WTC11 (cell line): ENCODE results near the gene ARHGAP42.

Experiments used
- ATF3 ChIP-seq: sonication (generic); formaldehyde crosslinking; conservative IDR thresholded peaks from 2 replicates; pipeline ENCODE4 v1.8.1; 2022; ENCODE audit warnings: mild to moderate bottlenecking, missing genetic modification reagents
- CTCF ChIP-seq: fragments of 200-600 bp; IDR thresholded peaks from 2 replicates; pipeline ENCODE4 v1.8.0; 2022; ENCODE audit warnings: antibody characterized with exemption
- E2F5 ChIP-seq: sonication (generic); formaldehyde crosslinking; IDR thresholded peaks from 2 replicates; pipeline ENCODE4 v1.8.1; 2022; ENCODE audit warnings: mild to moderate bottlenecking, moderate library complexity, missing genetic modification reagents
- FOXJ3 ChIP-seq: sonication (generic); formaldehyde crosslinking; IDR thresholded peaks from 2 replicates; pipeline ENCODE4 v1.9.0; 2021; ENCODE audit warnings: missing genetic modification reagents, mild to moderate bottlenecking, borderline replicate concordance
- NR3C1 ChIP-seq: sonication (generic); formaldehyde crosslinking; conservative IDR thresholded peaks from 2 replicates; pipeline ENCODE4 v1.8.1; 2023; ENCODE audit warnings: low read depth, mild to moderate bottlenecking, missing genetic modification reagents
- SOX15 ChIP-seq: fragments of 250-450 bp; sonication (Bioruptor Pico); IDR thresholded peaks from 2 replicates; pipeline ENCODE4 v1.9.0; 2021; ENCODE audit warnings: mild to moderate bottlenecking
- TP53 ChIP-seq: sonication (generic); formaldehyde crosslinking; IDR thresholded peaks from 2 replicates; pipeline ENCODE4 v1.8.1; 2023; ENCODE audit warnings: mild to moderate bottlenecking, missing genetic modification reagents

- TF ChIP-seq CTCF (no peak), NR3C1 (no peak), ATF3 (CRISPR knock-in tag) (no peak), TP53 (CRISPR knock-in tag) (no peak), E2F5 (CRISPR knock-in tag) (no peak), FOXJ3 (no peak), SOX15 (no peak)
Measured at GRCh38 chr11:100841711-100842407, 154.8 kb downstream of the ARHGAP42 start.
